OCI-LY3 (cell line): ENCODE data around the gene ADAMTS14.

Experiments used
- H2AFZ ChIP-seq: fragments of 200-600, 300-600 bp; shearing (Covaris generic); 2 replicates; pipeline ENCODE4 v1.6.0; 2014; ENCODE audit warnings: antibody characterized with exemption, low read depth, low read length
- H3K27ac ChIP-seq: fragments of 200-600, 300-600 bp; sonication (generic); 2 replicates; pipeline ENCODE4 v1.5.1; 2014; ENCODE audit warnings: mild to moderate bottlenecking, low read length, moderate library complexity, mixed read lengths
- H3K27me3 ChIP-seq: fragments of 200-600, 300-600 bp; sonication (generic); 2 replicates; pipeline ENCODE4 v1.6.1; 2014; ENCODE audit warnings: low read depth, low read length, mixed read lengths
- H3K36me3 ChIP-seq: fragments of 200-600, 300-600 bp; sonication (generic); replicated peaks from 2 replicates; pipeline ENCODE3; 2014; ENCODE audit warnings: low read depth, low read length, mixed read lengths
- H3K4me1 ChIP-seq: fragments of 300-600, 200-600 bp; sonication (generic); 2 replicates; pipeline ENCODE4 v1.6.1; 2014; ENCODE audit warnings: low read length, mixed read lengths
- H3K4me2 ChIP-seq: fragments of 200-600, 300-600 bp; sonication (generic); 2 replicates; pipeline ENCODE4 v1.6.1; 2014; ENCODE audit warnings: low read length, mixed read lengths
- H3K4me3 ChIP-seq: fragments of 300-600, 200-600 bp; sonication (generic); 2 replicates; pipeline ENCODE4 v1.5.1; 2014; ENCODE audit warnings: antibody characterized with exemption, mild to moderate bottlenecking, low read length, moderate library complexity
- H3K79me2 ChIP-seq: fragments of 300-600, 200-600 bp; shearing (Covaris generic); 2 replicates; pipeline ENCODE4 v1.6.1; 2014; ENCODE audit warnings: mild to moderate bottlenecking, low read length, mixed read lengths
- H3K9ac ChIP-seq: fragments of 300-600, 200-600 bp; shearing (Covaris generic); 2 replicates; pipeline ENCODE4 v1.6.0; 2014; ENCODE audit warnings: mild to moderate bottlenecking, low read length, moderate library complexity
- H3K9me3 ChIP-seq: fragments of 200-600, 300-600 bp; shearing (Covaris generic); 2 replicates; pipeline ENCODE4 v1.6.1; 2014; ENCODE audit warnings: low read length, mixed read lengths; ENCODE audit not compliant: insufficient read depth
- H4K20me1 ChIP-seq: fragments of 200-600, 300-600 bp; sonication (generic); 2 replicates; pipeline ENCODE4 v1.6.1; 2016; ENCODE audit warnings: low read length, mixed read lengths; ENCODE audit not compliant: insufficient read depth
- CTCF ChIP-seq: fragments of 200-600, 300-600 bp; sonication (generic); IDR thresholded peaks from 2 replicates; pipeline ENCODE4 v1.5.1; 2014; ENCODE audit warnings: antibody characterized with exemption, low read length, low read depth
- EZH2phosphoT487 ChIP-seq: fragments of 200-600 bp; shearing (Covaris generic); IDR thresholded peaks from 2 replicates; pipeline ENCODE4 v1.6.1; 2018; ENCODE audit warnings: antibody characterized with exemption, mixed run types, low read depth

ADAMTS14 gene

GRCh38 chr10:70772627-70773026 is 100.3 kb downstream of the ADAMTS14 start:
- no peaks in the 10 kb centered on the region for H3K27me3 ChIP-seq
- no peaks in the 10 kb centered on the region for H3K36me3 ChIP-seq
- no peaks in the 10 kb centered on the region for H3K79me2 ChIP-seq
- no peaks in the 10 kb centered on the region for H4K20me1 ChIP-seq
- no peaks in the 10 kb centered on the region for H3K4me1 ChIP-seq
- H3K27ac ChIP-seq, result no peak overlapping the region
- no peak overlapping the region for H3K4me2 ChIP-seq
- H2AFZ ChIP-seq, result no peak overlapping the region
- H3K9me3 ChIP-seq, result no peaks in the 10 kb centered on the region
- no peak overlapping the region for H3K9ac ChIP-seq
- TF ChIP-seq CTCF (no peak), EZH2phosphoT487 (no peak)
- H3K4me3 ChIP-seq, result no peak overlapping the region

GRCh38 chr10:70773461-70773860 is 101.2 kb downstream of the ADAMTS14 start:
- no peaks in the 10 kb centered on the region for H4K20me1 ChIP-seq
- H3K4me2 ChIP-seq, result no peak overlapping the region
- no peak overlapping the region for H3K4me3 ChIP-seq
- no peaks in the 10 kb centered on the region for H3K79me2 ChIP-seq
- no peak overlapping the region for H2AFZ ChIP-seq
- H3K4me1 ChIP-seq, result no peaks in the 10 kb centered on the region
- TF ChIP-seq EZH2phosphoT487, result no peak
- no peak for TF ChIP-seq CTCF
- H3K9ac ChIP-seq, result no peak overlapping the region
- no peaks in the 10 kb centered on the region for H3K27me3 ChIP-seq
- H3K27ac ChIP-seq, result no peak overlapping the region
- H3K9me3 ChIP-seq, result no peaks in the 10 kb centered on the region
- H3K36me3 ChIP-seq, result no peaks in the 10 kb centered on the region

- H3K36me3 ChIP-seq, result no peaks in the 10 kb centered on the region
- H3K27me3 ChIP-seq, result no peaks in the 10 kb centered on the region
- H3K4me2 ChIP-seq, result no peak overlapping the region
- no peaks in the 10 kb centered on the region for H3K9me3 ChIP-seq
- H3K4me3 ChIP-seq, result no peak overlapping the region
- no peak overlapping the region for H3K27ac ChIP-seq
- no peak overlapping the region for H2AFZ ChIP-seq
- H4K20me1 ChIP-seq, result no peaks in the 10 kb centered on the region
- H3K9ac ChIP-seq, result no peak overlapping the region
- TF ChIP-seq EZH2phosphoT487 (no peak), CTCF (no peak)
- no peaks in the 10 kb centered on the region for H3K4me1 ChIP-seq
- H3K79me2 ChIP-seq, result no peaks in the 10 kb centered on the region
These were observed 101.9 kb downstream of the ADAMTS14 start for GRCh38 chr10:70773965-70774809.

- Histone ChIP-seq H3K9ac (no peak overlapping the region), H3K4me1 (no peaks in the 10 kb centered on the region), H4K20me1 (no peaks in the 10 kb centered on the region), H3K4me3 (no peak overlapping the region), H3K4me2 (no peak overlapping the region), H3K9me3 (no peaks in the 10 kb centered on the region), H2AFZ (no peak overlapping the region), H3K36me3 (no peaks in the 10 kb centered on the region), H3K27ac (no peak overlapping the region), H3K27me3 (no peaks in the 10 kb centered on the region), H3K79me2 (no peaks in the 10 kb centered on the region)
- TF ChIP-seq CTCF (no peak), EZH2phosphoT487 (no peak)
These were observed 102.7 kb downstream of the ADAMTS14 start for GRCh38 chr10:70774810-70775678.
